Thyroid gland (tissue), 4 donors: Measurements from ENCODE around the gene INPP5D. TPM values are rescaled to one million over a fixed set of nuclear protein-coding genes. Genes with fewer than 3 reads are reported as not detected.

Source experiments
- DNase-seq, 2 donors: peaks; one replicate each; pipeline ENCODE4 v3.0.0-alpha.2; 2019
- H3K27ac ChIP-seq, 3 donors: fragments of 200-600 bp; sonication (generic); 1 replicate in 2 of 3; 2 replicates in 1 of 3; pipeline ENCODE4 v1.5.1; 2016 to 2019; ENCODE audit warnings: mild to moderate bottlenecking in 1 of 3, moderate library complexity in 1 of 3
- H3K27me3 ChIP-seq: fragments of 200-600 bp; sonication (generic); one replicate; pipeline ENCODE4 v1.5.1; 2019
- H3K36me3 ChIP-seq, 2 donors: fragments of 200-600 bp; sonication (generic); one replicate each; pipeline ENCODE4 v1.5.1; 2016 to 2019
- H3K4me1 ChIP-seq, 2 donors: fragments of 200-600 bp; sonication (generic); one replicate each; pipeline ENCODE4 v1.5.1; 2017 to 2019
- H3K4me3 ChIP-seq, 3 donors: fragments of 200-600 bp; sonication (generic); replicated peaks in 1 of 3; 1 replicate in 2 of 3; 2 replicates in 1 of 3; pipeline ENCODE4 v1.5.1; 2016; ENCODE audit warnings: mild to moderate bottlenecking in 1 of 3
- H3K9me3 ChIP-seq: fragments of 200-600 bp; sonication (generic); one replicate; pipeline ENCODE4 v1.5.1; 2017
- POLR2A ChIP-seq, 2 donors: fragments of 450-650 bp; IDR thresholded peaks; one replicate each; pipeline ENCODE4 v1.6.1; 2017; ENCODE audit warnings: antibody characterized with exemption in 2 of 2, mild to moderate bottlenecking in 2 of 2, moderate library complexity in 1 of 2
- WGBS, 2 donors: methylation state at CpG; one replicate each; pipeline ENCODE4 v1.1.5; 2017; 5-methylcytosine and 5-hydroxymethylcytosine counted together
- intact Hi-C: fragments of 100-400 bp; cut with DNase I; formaldehyde crosslinking; loops from one replicate; pipeline ENCODE4 v1.15.1; 2023
- total RNA-seq, 4 donors: library from RNA; depleted of rRNA; stranded (reverse); fragments of >200 nt; gene quantifications; one replicate each; pipeline ENCODE4 v1.2.3, GENCODE V29; 2016
- TF ChIP-seq, protein P1 (sequence below), 6 experiments: fragments of 200-600 bp in 3 of 6; fragments of 450-650 bp in 3 of 6; sonication (generic) in 3 of 6; IDR thresholded peaks; one replicate each; pipeline ENCODE4 v1.5.1; 2016 to 2019; ENCODE audit warnings: antibody characterized with exemption in 6 of 6, mild to moderate bottlenecking in 2 of 6, inconsistent platforms in 1 of 6, moderate library complexity in 1 of 6

Gene INPP5D
- total RNA-seq, 4 donors from 2014 or later: 7.1 to 13.4 (median 10.5) TPM

GRCh38 chr2:233208382-233209116 lies 148.4 kb downstream of the INPP5D start:
- whole genome bisulfite sequencing, 2 donors: 73 to 83% methylated on average over 9 to 10 of the region's 10 CpGs
- H3K27ac ChIP-seq: no peak overlapping the region
- no peak for TF ChIP-seq POLR2A (IDR thresholded peaks at IDR 0.05)
- TF ChIP-seq, protein P1, sequence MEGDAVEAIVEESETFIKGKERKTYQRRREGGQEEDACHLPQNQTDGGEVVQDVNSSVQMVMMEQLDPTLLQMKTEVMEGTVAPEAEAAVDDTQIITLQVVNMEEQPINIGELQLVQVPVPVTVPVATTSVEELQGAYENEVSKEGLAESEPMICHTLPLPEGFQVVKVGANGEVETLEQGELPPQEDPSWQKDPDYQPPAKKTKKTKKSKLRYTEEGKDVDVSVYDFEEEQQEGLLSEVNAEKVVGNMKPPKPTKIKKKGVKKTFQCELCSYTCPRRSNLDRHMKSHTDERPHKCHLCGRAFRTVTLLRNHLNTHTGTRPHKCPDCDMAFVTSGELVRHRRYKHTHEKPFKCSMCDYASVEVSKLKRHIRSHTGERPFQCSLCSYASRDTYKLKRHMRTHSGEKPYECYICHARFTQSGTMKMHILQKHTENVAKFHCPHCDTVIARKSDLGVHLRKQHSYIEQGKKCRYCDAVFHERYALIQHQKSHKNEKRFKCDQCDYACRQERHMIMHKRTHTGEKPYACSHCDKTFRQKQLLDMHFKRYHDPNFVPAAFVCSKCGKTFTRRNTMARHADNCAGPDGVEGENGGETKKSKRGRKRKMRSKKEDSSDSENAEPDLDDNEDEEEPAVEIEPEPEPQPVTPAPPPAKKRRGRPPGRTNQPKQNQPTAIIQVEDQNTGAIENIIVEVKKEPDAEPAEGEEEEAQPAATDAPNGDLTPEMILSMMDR (IDR thresholded peaks at IDR 0.05): no peak
- no peak for DNase-seq
- peaks cover 4 to 22% of the 10 kb centered on the region in 2 donors for H3K4me1 ChIP-seq
- H3K9me3 ChIP-seq: no peaks in the 10 kb centered on the region
- H3K36me3 ChIP-seq: no peaks in the 10 kb centered on the region
- no peaks in the 10 kb centered on the region for H3K27me3 ChIP-seq
- H3K4me3 ChIP-seq: no peak overlapping the region
- intact Hi-C loops: no loop called here

GRCh38 chr2:233209117-233209532 lies 149.0 kb downstream of the INPP5D start:
- Histone ChIP-seq H3K27ac (no peak overlapping the region), H3K27me3 (no peaks in the 10 kb centered on the region), H3K4me1 (peaks cover 4 to 22% of the 10 kb centered on the region in 2 donors), H3K9me3 (no peaks in the 10 kb centered on the region), H3K36me3 (no peaks in the 10 kb centered on the region), H3K4me3 (no peak overlapping the region)
- WGBS, 2 donors: 71 to 73% methylated on average over 4 of the region's 4 CpGs
- intact Hi-C loops: no loop called here
- TF ChIP-seq POLR2A (IDR thresholded peaks at IDR 0.05): no peak
- no peak for DNase-seq

- Histone ChIP-seq H3K9me3 (no peaks in the 10 kb centered on the region), H3K36me3 (no peaks in the 10 kb centered on the region), H3K27ac (no peak overlapping the region), H3K4me3 (no peak overlapping the region), H3K4me1 (peaks cover 4 to 22% of the 10 kb centered on the region in 2 donors), H3K27me3 (no peaks in the 10 kb centered on the region)
- peak in 1 of 2 donors; percentile 3 for DNase-seq
- TF ChIP-seq, protein P1 (IDR thresholded peaks at IDR 0.05): no peak
- TF ChIP-seq POLR2A (IDR thresholded peaks at IDR 0.05): no peak
- intact Hi-C loops: no loop called here
- WGBS, 2 donors: 47 to 60% methylated on average over 7 to 10 of the region's 10 CpGs
Measured at GRCh38 chr2:233209533-233210171, 149.5 kb downstream of the INPP5D start.

- intact Hi-C loops: no loop called here
- H3K36me3 ChIP-seq: no peaks in the 10 kb centered on the region
- H3K4me3 ChIP-seq: no peak overlapping the region
- no peak overlapping the region for H3K27ac ChIP-seq
- H3K27me3 ChIP-seq: no peaks in the 10 kb centered on the region
- TF ChIP-seq POLR2A (IDR thresholded peaks at IDR 0.05): no peak
- TF ChIP-seq, protein P1 (IDR thresholded peaks at IDR 0.05): no peak
- H3K4me1 ChIP-seq: peaks cover 4 to 22% of the 10 kb centered on the region in 2 donors
- DNase-seq: no peak
- no peaks in the 10 kb centered on the region for H3K9me3 ChIP-seq
- WGBS, 2 donors: 87 to 97% methylated on average over 8 of the region's 8 CpGs
Measured at GRCh38 chr2:233210281-233210680, 150.1 kb downstream of the INPP5D start.

- TF ChIP-seq, protein P1 (IDR thresholded peaks at IDR 0.05): no peak
- no peak for TF ChIP-seq POLR2A (IDR thresholded peaks at IDR 0.05)
- H3K27me3 ChIP-seq: no peaks in the 10 kb centered on the region
- DNase-seq: peak; percentile 45 to 68
- no peak overlapping the region for H3K4me3 ChIP-seq
- H3K4me1 ChIP-seq: peaks cover 4 to 22% of the 10 kb centered on the region in 2 donors
- 60 to 63% methylated on average over 17 to 18 of the region's 18 CpGs for WGBS, 2 donors
- intact Hi-C loops: no loop called here
- no peak overlapping the region for H3K27ac ChIP-seq
- no peaks in the 10 kb centered on the region for H3K36me3 ChIP-seq
- no peaks in the 10 kb centered on the region for H3K9me3 ChIP-seq
Measured at GRCh38 chr2:233210843-233211547, 150.9 kb downstream of the INPP5D start.
